Natural killer cell treated with Interleukin-12 subunit alpha and Interleukin-12 subunit beta and Interleukin-15 and Interleukin-18, amount 100 ng/mL, for 72 hours (primary cell): ENCODE data around the gene HAAO. TPM values are rescaled to one million over a fixed set of nuclear protein-coding genes. Genes with fewer than 3 reads are reported as not detected.

ENCODE experiments used
- ATAC-seq, 2 donors: fragments of 150-1000 bp; cut with Tn5 transposase in 1 of 2; sonication (Bioruptor Pico), chemical (Tn5 transposase) in 1 of 2; 2 replicates each; pipeline ENCODE4 v1.10.0; 2021
- DNase-seq: peaks from one replicate; pipeline ENCODE4 v3.0.0; 2022; ENCODE audit warnings: low spot score
- H3K27ac Mint-ChIP-seq, 2 donors: 1 replicate in 1 of 2; 2 replicates in 1 of 2; pipeline ENCODE4 v1.8.0; 2022; ENCODE audit warnings: mixed read lengths in 2 of 2, mild to moderate bottlenecking in 1 of 2, moderate library complexity in 1 of 2
- H3K27me3 Mint-ChIP-seq, 2 donors: 1 replicate in 1 of 2; 2 replicates in 1 of 2; pipeline ENCODE4 v1.8.0; 2022; ENCODE audit warnings: mixed read lengths in 2 of 2
- H3K36me3 Mint-ChIP-seq: one replicate; pipeline ENCODE4 v1.8.0; 2022; ENCODE audit warnings: mixed read lengths
- H3K4me1 Mint-ChIP-seq, 2 donors: 1 replicate in 1 of 2; 2 replicates in 1 of 2; pipeline ENCODE4 v1.8.0; 2022; ENCODE audit warnings: low read depth in 2 of 2, mixed read lengths in 2 of 2, mild to moderate bottlenecking in 1 of 2
- H3K4me3 Mint-ChIP-seq: one replicate; pipeline ENCODE4 v1.8.0; 2022; ENCODE audit warnings: mixed read lengths
- H3K9me3 Mint-ChIP-seq: 2 replicates; pipeline ENCODE4 v1.8.0; 2022; ENCODE audit warnings: mixed read lengths
- total RNA-seq, 2 donors: library from RNA; stranded (reverse); gene quantifications; one replicate each; pipeline ENCODE4 v1.2.3, GENCODE V29; 2022

The HAAO gene
- total RNA-seq, 2 donors from 2014 or later, result not detected

- no peaks in the 10 kb centered on the region for H3K4me1 Mint-ChIP-seq
- no peaks in the 10 kb centered on the region for H3K36me3 Mint-ChIP-seq
- ATAC-seq (no peak), DNase-seq (no peak)
- H3K9me3 Mint-ChIP-seq, result no peaks in the 10 kb centered on the region
- H3K27ac Mint-ChIP-seq, result no peak overlapping the region
- no peak overlapping the region for H3K4me3 Mint-ChIP-seq
- no peaks in the 10 kb centered on the region for H3K27me3 Mint-ChIP-seq
Observed at GRCh38 chr2:42781181-42781580, 11.2 kb downstream of the HAAO start.

DNA sequence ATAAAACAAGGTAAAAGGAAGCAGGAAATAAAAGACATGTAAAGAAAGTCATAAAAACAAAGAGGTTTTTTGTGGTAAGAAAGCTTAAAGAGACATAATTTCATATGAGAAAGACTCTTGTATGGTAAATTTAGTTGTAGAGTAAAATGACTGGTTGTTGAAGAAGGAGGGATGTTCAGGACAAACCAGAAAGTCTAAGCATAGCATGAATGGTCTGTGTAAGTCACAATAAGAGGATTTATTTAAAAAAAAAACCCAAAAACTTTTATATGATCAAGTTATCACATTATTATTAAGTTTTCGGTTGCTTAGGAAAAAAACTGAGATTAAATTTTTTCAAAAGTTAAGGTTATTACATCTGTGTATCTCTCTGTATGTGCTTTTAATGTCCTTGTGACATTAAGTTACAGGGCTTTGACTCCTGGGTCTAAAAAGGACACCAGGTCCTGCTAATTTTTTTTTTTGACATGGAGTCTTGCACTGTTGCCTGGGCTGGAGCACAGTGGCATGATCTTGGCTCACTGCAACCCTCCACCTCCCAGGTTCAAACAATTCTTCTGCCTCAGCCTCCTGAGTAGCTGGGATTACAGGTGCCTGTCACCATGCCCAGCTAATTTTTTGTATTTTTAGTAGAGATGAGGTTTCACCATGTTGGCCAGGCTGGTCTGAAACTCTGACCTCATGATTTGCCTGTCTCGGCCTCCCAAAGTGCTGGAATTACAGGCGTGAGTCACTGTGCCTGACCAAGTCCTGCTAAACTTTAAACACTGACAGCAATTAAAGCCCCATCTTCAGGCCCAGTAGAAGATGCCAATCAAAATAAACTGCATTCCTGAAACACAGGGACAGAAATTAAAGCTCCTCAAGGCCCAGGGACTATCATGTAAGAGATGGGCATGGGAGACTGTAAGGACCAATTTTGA is 14.2 kb downstream of the HAAO start:
- no peak for DNase-seq
- no peak overlapping the region for H3K4me3 Mint-ChIP-seq
- ATAC-seq, result no peak
- no peaks in the 10 kb centered on the region for H3K27me3 Mint-ChIP-seq
- H3K36me3 Mint-ChIP-seq, result no peaks in the 10 kb centered on the region
- no peak overlapping the region for H3K27ac Mint-ChIP-seq
- no peaks in the 10 kb centered on the region for H3K9me3 Mint-ChIP-seq
- peaks cover 0 to 7% of the 10 kb centered on the region in 2 donors for H3K4me1 Mint-ChIP-seq

DNA sequence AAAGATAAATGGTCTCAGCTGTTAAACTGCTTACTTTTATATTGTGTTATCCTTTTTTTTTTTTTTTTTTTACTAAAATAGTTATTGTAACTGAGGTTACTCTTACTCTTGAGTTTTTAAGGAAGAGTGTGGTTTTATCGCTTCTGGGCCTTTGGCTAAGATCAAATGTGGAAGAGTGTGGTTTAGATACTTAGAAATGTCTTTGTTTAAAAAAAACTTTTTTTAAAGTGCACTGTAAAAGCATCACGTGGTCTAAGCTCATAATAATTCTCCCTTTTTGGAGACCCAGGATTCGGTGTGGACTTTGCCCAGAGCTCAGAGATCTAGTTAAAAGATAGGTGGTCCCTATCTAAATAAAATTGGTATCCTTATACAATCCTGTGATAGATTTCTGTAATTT is 16.6 kb downstream of the HAAO start:
- H3K4me1 Mint-ChIP-seq, result peaks cover 0 to 7% of the 10 kb centered on the region in 2 donors
- no peak overlapping the region for H3K27ac Mint-ChIP-seq
- H3K4me3 Mint-ChIP-seq, result no peak overlapping the region

GRCh38 chr2:42775186-42775585 is 17.2 kb downstream of the HAAO start:
- H3K27me3 Mint-ChIP-seq, result no peaks in the 10 kb centered on the region
- no peak overlapping the region for H3K27ac Mint-ChIP-seq

More for the DNA sequence above, 16.6 kb downstream of the HAAO start:
- no peaks in the 10 kb centered on the region for H3K27me3 Mint-ChIP-seq
- no peaks in the 10 kb centered on the region for H3K36me3 Mint-ChIP-seq
- DNase-seq (no peak), ATAC-seq (no peak)
- H3K9me3 Mint-ChIP-seq, result no peaks in the 10 kb centered on the region

GRCh38 chr2:42771546-42772153 is 20.7 kb downstream of the HAAO start:
- H3K27me3 Mint-ChIP-seq, result no peaks in the 10 kb centered on the region
- DNase-seq (no peak), ATAC-seq (no peak)
- peaks cover 0 to 7% of the 10 kb centered on the region in 2 donors for H3K4me1 Mint-ChIP-seq
- no peaks in the 10 kb centered on the region for H3K9me3 Mint-ChIP-seq
- no peaks in the 10 kb centered on the region for H3K36me3 Mint-ChIP-seq
- no peak overlapping the region for H3K27ac Mint-ChIP-seq
- H3K4me3 Mint-ChIP-seq, result no peak overlapping the region

More at GRCh38 chr2:42775186-42775585, 17.2 kb downstream of the HAAO start:
- no peak overlapping the region for H3K4me3 Mint-ChIP-seq
- H3K9me3 Mint-ChIP-seq, result no peaks in the 10 kb centered on the region
- ATAC-seq (no peak), DNase-seq (no peak)
- peaks cover 0 to 7% of the 10 kb centered on the region in 2 donors for H3K4me1 Mint-ChIP-seq
- no peaks in the 10 kb centered on the region for H3K36me3 Mint-ChIP-seq

DNA sequence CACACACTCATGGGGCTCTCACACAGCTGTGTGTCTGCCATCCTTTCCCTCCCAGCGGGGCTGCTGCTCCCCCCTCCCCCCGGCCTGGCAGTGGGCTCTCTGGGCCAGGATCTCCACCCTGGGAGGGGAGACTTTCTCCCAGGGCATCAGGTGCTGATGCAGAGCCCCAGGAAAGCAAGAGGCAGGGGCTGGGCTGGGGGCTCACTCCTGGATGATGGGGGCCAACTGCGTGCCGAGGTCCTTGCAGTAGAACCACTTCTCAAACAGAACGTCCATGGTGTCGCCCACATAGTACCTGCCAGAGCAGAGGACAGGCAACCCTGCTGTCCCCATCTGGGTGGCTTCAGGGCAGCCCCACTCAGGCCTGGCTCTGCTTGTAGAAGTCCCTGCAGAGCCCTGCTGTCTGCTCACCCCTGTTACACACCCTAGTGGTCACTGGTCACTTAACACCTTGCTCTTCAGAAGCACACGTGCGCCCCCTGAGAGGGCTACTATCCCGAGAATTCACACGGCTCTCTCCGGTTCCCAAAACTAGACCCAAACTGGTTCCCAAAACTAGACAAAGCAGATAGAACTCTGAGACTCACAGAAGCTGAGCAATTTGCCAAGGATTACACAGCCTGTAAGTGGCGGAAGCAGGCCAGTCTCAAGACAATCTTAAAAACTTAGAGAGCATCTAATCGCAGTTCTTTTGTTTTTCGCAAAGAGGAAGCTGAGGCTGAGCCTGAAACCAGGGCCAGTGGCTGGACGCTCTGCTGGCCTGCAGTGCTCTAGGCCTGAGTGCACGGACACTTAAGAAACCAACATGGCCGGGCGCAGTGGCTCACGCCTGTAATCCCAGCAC is 21.9 kb downstream of the HAAO start:
- Mint-ChIP-seq H3K9me3 (no peaks in the 10 kb centered on the region), H3K36me3 (no peaks in the 10 kb centered on the region), H3K4me3 (no peak overlapping the region), H3K27ac (no peak overlapping the region), H3K27me3 (no peaks in the 10 kb centered on the region), H3K4me1 (peaks cover 0 to 3% of the 10 kb centered on the region in 2 donors)
- ATAC-seq (peak; percentile 41 to 72), DNase-seq (no peak)

GRCh38 chr2:42769583-42770287 is 22.6 kb downstream of the HAAO start:
- DNase-seq (no peak), ATAC-seq (peak in 1 of 2 donors; percentile 33)
- no peaks in the 10 kb centered on the region for H3K27me3 Mint-ChIP-seq
- no peaks in the 10 kb centered on the region for H3K9me3 Mint-ChIP-seq
- no peaks in the 10 kb centered on the region for H3K36me3 Mint-ChIP-seq
- no peaks in the 10 kb centered on the region for H3K4me1 Mint-ChIP-seq
- H3K4me3 Mint-ChIP-seq, result no peak overlapping the region
- no peak overlapping the region for H3K27ac Mint-ChIP-seq

DNA sequence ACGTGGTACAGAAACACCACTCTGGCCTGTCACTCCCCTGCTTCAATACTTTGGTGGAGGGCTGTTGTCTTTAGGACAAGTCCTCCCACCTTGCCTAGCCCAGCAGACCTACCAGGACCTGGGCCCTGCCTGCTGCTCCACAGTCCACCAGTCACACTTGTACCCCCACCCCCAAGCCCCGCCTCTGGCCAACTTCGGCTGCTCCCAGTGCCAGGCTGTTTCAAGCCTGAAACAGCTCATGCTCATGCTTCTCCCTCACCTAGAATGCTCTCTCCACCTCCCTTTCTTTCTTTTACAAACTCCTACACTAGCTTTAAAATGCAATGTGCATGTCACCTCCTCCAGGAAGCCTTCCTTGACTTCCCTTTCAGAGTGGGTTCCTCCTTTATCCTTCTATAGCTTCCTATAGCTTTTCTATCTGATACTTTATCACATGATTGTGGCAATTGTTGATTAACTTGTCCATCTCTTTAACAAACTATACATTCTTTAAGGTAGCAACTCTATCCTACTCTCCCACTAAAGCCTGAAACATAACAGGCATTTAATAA is 23.6 kb downstream of the HAAO start:
- no peaks in the 10 kb centered on the region for H3K36me3 Mint-ChIP-seq

GRCh38 chr2:42767899-42768705 is 24.3 kb downstream of the HAAO start:
- H3K4me3 Mint-ChIP-seq, result no peak overlapping the region
- H3K4me1 Mint-ChIP-seq, result no peaks in the 10 kb centered on the region
- DNase-seq, result no peak
- H3K9me3 Mint-ChIP-seq, result no peaks in the 10 kb centered on the region
- no peak for ATAC-seq
- H3K27me3 Mint-ChIP-seq, result no peaks in the 10 kb centered on the region
- no peaks in the 10 kb centered on the region for H3K36me3 Mint-ChIP-seq
- H3K27ac Mint-ChIP-seq, result no peak overlapping the region

More for the DNA sequence above, 23.6 kb downstream of the HAAO start:
- Mint-ChIP-seq H3K27ac (no peak overlapping the region), H3K4me1 (no peaks in the 10 kb centered on the region), H3K9me3 (no peaks in the 10 kb centered on the region), H3K27me3 (no peaks in the 10 kb centered on the region), H3K4me3 (no peak overlapping the region)
- ATAC-seq (no peak), DNase-seq (no peak)

DNA sequence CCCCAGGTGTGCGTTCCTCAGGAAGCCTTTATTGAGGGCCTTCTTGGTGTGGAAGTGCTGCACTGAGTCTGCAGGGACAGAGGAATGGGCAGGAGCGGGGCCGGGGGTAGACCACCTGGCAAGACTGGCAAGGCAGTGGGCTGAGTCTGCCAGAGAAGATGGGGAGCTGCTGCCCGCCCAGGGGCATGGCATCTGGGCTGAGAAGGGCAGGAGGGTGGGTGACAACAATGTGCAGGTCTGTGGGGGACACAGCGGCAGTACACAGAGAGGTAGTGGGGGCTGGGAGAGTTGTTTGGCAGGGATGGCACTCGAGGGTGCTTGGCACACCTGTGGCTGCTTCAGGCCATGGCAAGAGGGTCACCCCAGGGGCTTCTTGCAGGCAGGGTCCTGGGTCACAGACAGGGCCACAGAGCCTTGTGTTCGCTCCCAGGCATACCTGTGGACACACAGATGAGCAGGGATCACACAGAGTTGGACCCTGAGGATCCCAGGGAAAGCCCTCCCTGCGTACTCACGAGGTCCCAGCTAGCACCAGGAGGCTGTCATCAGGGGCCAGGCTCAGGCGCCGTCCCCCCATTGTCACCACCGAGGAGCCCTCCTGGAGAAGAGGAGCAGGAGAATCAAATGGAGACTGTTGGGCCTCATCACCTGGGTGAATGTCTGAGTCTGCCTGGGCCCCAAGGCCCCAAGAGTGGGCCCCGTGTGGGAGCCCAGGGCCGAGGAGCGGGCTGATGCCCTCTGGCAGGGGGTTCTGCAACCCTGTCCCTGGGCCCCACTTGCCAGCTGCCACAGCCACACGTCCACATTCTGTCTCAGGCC is 25.1 kb downstream of the HAAO start:
- H3K27ac Mint-ChIP-seq, result no peak overlapping the region
- no peaks in the 10 kb centered on the region for H3K36me3 Mint-ChIP-seq
- H3K9me3 Mint-ChIP-seq, result no peaks in the 10 kb centered on the region
- DNase-seq (no peak), ATAC-seq (no peak)
- no peaks in the 10 kb centered on the region for H3K4me1 Mint-ChIP-seq
- H3K27me3 Mint-ChIP-seq, result no peaks in the 10 kb centered on the region
- no peak overlapping the region for H3K4me3 Mint-ChIP-seq

DNA sequence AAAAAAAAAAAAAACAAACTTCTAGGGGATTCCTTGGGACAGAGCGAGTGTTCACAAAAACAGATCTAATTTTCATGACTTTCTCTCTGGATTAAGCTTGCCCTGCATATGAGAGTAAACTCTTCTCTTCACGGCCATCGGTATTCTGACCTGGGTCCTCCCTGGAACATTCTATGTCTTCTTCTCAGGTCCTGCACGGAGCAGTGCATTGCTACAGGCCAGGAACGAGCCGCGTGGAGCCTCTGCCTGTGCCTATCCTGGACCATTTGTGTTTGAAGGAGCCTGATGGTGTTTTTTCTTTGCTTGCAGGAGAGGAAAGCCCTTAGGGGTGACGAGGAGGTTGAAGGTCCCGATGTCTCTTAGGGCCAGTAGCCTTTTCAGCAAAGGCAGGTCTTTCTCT is 26.7 kb downstream of the HAAO start:
- Mint-ChIP-seq H3K9me3 (no peaks in the 10 kb centered on the region), H3K36me3 (no peaks in the 10 kb centered on the region), H3K4me1 (no peaks in the 10 kb centered on the region), H3K27ac (no peak overlapping the region), H3K27me3 (no peaks in the 10 kb centered on the region), H3K4me3 (no peak overlapping the region)
- DNase-seq (no peak), ATAC-seq (no peak)

DNA sequence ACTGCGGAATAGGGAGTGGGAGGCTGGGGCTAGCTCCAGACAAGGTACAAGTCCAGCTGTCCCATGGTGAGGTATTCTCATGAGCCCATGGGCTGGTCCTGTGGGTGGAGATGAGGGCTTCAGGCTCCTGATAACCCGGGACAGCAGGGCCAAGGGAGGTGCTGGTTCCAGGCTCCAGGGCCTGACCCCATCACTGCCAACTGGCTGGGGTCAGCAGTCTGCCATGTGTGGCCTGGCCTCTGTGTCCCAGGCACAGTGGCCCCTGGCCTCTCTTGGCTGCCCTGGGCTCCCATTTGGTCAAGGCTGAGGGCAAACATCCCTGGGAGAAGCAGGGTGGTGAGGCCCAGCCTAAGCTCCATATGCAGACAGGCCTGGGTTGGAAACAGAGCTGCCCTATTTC is 27.5 kb downstream of the HAAO start:
- ATAC-seq (no peak), DNase-seq (no peak)
- H3K4me3 Mint-ChIP-seq, result no peak overlapping the region
- H3K4me1 Mint-ChIP-seq, result no peaks in the 10 kb centered on the region
- no peak overlapping the region for H3K27ac Mint-ChIP-seq
- H3K27me3 Mint-ChIP-seq, result no peaks in the 10 kb centered on the region
- H3K9me3 Mint-ChIP-seq, result no peaks in the 10 kb centered on the region
- no peaks in the 10 kb centered on the region for H3K36me3 Mint-ChIP-seq
